Mesothelial cell of epicardium (in vitro differentiated cells): Measurements from ENCODE around the gene PRDM7. TPM values are rescaled to one million over a fixed set of nuclear protein-coding genes. Genes with fewer than 3 reads are reported as not detected.

Experiments used
- DNase-seq, 2 experiments: peaks; one replicate each; pipeline ENCODE4 v3.0.0; 2021; ENCODE audit warnings: low spot score in 2 of 2; ENCODE audit not compliant: unreplicated experiment in 2 of 2
- H3K27ac Mint-ChIP-seq: 2 replicates; pipeline ENCODE4 v1.8.0; 2021; ENCODE audit warnings: mixed read lengths
- H3K27me3 Mint-ChIP-seq: 2 replicates; pipeline ENCODE4 v1.8.0; 2021; ENCODE audit warnings: low read depth, mixed read lengths
- H3K36me3 Mint-ChIP-seq: 2 replicates; pipeline ENCODE4 v1.8.0; 2021; ENCODE audit warnings: mixed read lengths
- H3K4me1 Mint-ChIP-seq: 2 replicates; pipeline ENCODE4 v1.8.0; 2021; ENCODE audit warnings: mixed read lengths
- H3K4me3 Mint-ChIP-seq: 2 replicates; pipeline ENCODE4 v1.8.0; 2021; ENCODE audit warnings: mild to moderate bottlenecking, moderate library complexity, mixed read lengths
- H3K9me3 Mint-ChIP-seq: 2 replicates; pipeline ENCODE4 v1.8.0; 2021; ENCODE audit warnings: mixed read lengths
- total RNA-seq: library from RNA; stranded (reverse); gene quantifications from 3 replicates; pipeline ENCODE4 v1.2.1, GENCODE V29; 2021
- TF ChIP-seq, protein P1 (sequence below): fragments of 200-600 bp; sonication (generic); IDR thresholded peaks from one replicate; pipeline ENCODE4 v1.5.0; 2021; ENCODE audit warnings: antibody characterized with exemption; ENCODE audit not compliant: unreplicated experiment

The PRDM7 gene
- total RNA-seq, 1 donor from 2014 or later: not detected

DNA sequence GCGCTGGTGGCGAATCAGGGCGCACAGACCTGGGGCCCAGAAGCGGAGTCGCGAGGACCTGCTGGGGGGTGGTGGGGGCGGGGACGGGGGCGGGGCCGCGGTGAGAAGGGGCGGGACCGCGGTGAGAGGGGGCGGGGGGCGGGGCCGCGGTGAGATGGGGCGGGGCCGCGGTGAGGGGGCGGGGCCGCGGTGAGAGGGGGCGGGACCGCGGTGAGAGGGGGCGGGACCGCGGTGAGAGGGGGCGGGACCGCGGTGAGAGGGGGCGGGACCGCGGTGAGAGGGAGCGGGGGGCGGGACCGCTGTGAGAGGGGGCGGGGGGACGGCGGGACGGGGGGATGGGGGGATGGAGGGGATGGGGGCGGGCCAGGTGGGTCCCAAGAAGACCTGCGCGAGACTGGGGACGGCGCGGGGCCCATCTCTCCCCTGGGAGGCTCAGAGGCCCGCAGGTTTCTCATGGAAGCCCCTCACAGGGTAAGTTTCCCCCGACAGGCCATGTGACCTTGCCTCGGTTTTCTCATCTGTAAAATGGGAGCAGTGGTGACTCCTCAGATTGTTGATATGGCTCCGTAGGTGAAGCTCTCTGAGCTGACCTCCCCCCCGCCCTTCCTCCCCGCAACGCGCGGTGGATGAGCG is 29.3 kb downstream of the PRDM7 start:
- TF ChIP-seq, protein P1, sequence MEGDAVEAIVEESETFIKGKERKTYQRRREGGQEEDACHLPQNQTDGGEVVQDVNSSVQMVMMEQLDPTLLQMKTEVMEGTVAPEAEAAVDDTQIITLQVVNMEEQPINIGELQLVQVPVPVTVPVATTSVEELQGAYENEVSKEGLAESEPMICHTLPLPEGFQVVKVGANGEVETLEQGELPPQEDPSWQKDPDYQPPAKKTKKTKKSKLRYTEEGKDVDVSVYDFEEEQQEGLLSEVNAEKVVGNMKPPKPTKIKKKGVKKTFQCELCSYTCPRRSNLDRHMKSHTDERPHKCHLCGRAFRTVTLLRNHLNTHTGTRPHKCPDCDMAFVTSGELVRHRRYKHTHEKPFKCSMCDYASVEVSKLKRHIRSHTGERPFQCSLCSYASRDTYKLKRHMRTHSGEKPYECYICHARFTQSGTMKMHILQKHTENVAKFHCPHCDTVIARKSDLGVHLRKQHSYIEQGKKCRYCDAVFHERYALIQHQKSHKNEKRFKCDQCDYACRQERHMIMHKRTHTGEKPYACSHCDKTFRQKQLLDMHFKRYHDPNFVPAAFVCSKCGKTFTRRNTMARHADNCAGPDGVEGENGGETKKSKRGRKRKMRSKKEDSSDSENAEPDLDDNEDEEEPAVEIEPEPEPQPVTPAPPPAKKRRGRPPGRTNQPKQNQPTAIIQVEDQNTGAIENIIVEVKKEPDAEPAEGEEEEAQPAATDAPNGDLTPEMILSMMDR: no peak
- H3K4me1 Mint-ChIP-seq: peaks cover 15% of the 10 kb centered on the region
- no peak overlapping the region for H3K27ac Mint-ChIP-seq
- no peaks in the 10 kb centered on the region for H3K27me3 Mint-ChIP-seq
- no peaks in the 10 kb centered on the region for H3K9me3 Mint-ChIP-seq
- DNase-seq: no peak
- H3K36me3 Mint-ChIP-seq: no peaks in the 10 kb centered on the region
- peak overlapping the region; percentile 55 for H3K4me3 Mint-ChIP-seq

DNA sequence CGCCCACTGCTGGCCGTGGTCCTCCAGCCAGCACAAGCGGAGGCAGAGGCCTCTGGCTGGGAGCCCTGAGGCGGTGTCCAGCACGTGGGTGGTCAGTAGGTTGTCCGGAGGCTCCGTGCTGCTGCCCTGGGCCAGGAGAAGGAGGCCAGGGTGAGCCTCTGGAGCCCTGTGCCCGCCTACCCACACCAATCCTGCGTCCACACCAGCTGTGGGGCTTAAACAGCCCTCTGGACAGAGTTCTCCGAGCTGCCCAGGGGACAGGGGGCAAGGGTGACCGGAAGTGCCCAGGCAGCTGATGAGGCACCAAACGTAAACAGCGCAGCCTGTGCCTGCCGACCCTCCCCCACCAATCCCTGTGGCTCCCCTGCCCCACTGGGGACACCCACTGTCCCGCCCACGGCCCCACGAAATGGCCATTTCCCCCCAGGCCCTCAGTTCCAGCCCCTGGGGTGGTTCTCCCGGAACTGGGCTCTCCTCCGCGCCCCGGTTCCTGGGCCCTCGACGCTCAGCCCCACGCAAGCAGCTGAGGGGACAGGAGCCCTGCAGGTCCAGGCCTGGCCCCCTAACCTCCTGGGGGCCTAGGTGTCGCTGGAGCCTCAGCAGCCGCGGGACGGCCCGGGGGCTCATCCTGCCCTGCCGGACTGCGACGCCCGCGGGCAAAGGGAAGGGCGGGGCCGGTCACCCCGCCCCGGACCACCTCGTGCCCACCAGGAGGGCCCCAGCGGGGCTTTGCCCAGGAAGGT is 30.0 kb downstream of the PRDM7 start:
- no peaks in the 10 kb centered on the region for H3K9me3 Mint-ChIP-seq
- peak overlapping the region; percentile 61 for H3K4me3 Mint-ChIP-seq
- TF ChIP-seq, protein P1: no peak
- peaks cover 3% of the 10 kb centered on the region for H3K36me3 Mint-ChIP-seq
- peaks cover 15% of the 10 kb centered on the region for H3K4me1 Mint-ChIP-seq
- no peaks in the 10 kb centered on the region for H3K27me3 Mint-ChIP-seq
- H3K27ac Mint-ChIP-seq: no peak overlapping the region
- DNase-seq: peak in 1 of 2 experiments; percentile 59

DNA sequence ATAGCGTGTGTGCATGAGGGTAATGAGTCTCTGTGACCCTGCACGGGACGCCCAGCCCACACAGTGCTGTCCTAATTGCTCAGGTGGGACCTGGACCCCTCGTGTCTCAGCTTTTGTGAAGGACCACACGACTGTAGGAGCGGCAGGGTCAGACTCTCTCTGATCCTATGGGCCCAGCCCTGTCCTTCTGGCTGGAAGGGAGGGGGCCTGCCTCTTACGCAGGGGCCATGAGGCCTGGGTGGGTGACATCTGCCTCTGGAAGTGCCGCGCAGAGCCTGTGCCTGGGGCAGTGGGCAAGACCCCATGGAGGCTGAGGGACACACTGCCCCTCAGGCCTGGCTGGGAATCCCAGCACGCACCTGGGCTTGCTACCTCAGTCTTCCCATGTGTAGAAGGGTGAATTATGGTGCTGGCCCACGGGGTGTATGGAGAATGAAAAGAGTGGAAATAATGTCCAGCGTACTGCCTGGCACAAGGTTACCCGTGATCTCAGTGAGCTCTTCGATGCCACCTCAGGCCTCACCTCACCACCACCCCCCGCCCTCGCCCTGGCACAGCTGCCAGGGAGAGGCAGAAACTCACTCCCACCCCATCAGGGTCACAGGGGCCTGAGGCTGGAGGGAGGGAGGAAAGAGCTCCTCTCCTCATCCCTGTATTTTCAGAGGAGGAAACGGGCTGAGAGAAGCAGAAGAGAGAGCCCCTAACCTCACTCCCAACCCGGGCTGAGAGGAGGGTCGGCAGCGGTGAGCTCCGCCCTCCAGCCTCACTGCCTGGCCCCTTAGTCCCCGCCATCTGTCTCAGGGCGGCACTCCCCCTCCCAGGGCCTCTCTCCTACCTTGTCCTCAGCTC is 30.8 kb downstream of the PRDM7 start:
- TF ChIP-seq, protein P1: no peak
- peak overlapping the region; percentile 61 for H3K4me3 Mint-ChIP-seq
- DNase-seq: no peak
- peaks cover 15% of the 10 kb centered on the region for H3K4me1 Mint-ChIP-seq
- peaks cover 4% of the 10 kb centered on the region for H3K36me3 Mint-ChIP-seq
- peak overlapping the region; percentile 47 for H3K27ac Mint-ChIP-seq
- no peaks in the 10 kb centered on the region for H3K27me3 Mint-ChIP-seq
- H3K9me3 Mint-ChIP-seq: no peaks in the 10 kb centered on the region

DNA sequence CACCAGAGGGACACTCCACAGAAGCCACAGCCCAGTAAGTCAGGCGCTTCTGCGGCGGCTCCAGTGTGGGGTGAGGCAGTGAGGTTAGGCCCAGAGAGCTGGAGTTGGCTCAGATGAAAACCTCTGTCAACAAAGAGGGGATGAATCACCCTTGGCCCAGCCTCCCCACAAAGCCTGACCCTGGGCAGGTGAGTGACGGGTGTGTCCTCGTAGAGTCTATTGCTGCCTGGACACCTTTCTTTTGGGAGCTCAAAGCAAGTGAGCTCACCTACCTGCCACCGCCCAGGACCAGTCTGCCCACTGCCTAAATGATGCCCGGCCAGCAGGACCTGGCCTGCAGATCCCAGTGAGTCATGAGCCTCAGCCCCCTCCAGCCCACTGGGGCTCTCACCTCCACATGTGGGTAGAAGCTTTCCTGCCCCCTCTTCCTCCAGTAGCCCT is 33.0 kb downstream of the PRDM7 start:
- Mint-ChIP-seq H3K27me3 (no peaks in the 10 kb centered on the region), H3K4me3 (no peak overlapping the region), H3K36me3 (peaks cover 5% of the 10 kb centered on the region), H3K4me1 (peaks cover 15% of the 10 kb centered on the region), H3K9me3 (no peaks in the 10 kb centered on the region), H3K27ac (no peak overlapping the region)
- DNase-seq: no peak
- TF ChIP-seq, protein P1: no peak

DNA sequence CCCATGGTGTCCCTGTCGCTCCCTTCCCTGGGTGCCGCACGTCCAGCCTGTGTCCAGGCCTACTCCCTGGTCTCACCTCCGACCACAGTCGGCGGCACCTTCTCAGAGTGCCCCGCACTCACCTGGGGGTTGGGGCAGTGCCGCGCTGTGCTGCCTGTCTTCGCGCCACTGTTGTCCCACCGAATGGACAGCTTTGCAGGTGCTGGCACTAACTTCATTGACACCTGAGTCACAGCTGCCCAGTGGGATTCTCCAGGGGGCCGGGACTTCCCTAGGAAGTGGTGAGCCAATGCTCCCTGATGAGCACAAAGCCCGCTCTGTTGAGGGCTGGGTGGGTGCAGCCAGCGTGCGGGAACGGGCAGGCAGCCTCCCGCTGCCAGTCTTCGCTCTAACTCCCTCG is 33.6 kb downstream of the PRDM7 start:
- Mint-ChIP-seq H3K9me3 (no peaks in the 10 kb centered on the region), H3K36me3 (peaks cover 5% of the 10 kb centered on the region), H3K27me3 (no peaks in the 10 kb centered on the region), H3K4me3 (no peak overlapping the region), H3K27ac (no peak overlapping the region), H3K4me1 (peaks cover 14% of the 10 kb centered on the region)
- TF ChIP-seq, protein P1: no peak
- no peak for DNase-seq
